Testis (tissue), 2 donors: ENCODE data around the gene ING3.

Experiments used
- POLR2A ChIP-seq: fragments of 450-650 bp; IDR thresholded peaks from one replicate; pipeline ENCODE4 v1.6.1; 2017; ENCODE audit warnings: antibody characterized with exemption, mild to moderate bottlenecking, moderate library complexity
- TF ChIP-seq, protein P1 (sequence below), 3 experiments: fragments of 450-650 bp in 2 of 3; fragments of 200-600 bp in 1 of 3; sonication (generic) in 1 of 3; IDR thresholded peaks; one replicate each; pipeline ENCODE4 v1.5.1; 2016 to 2019; ENCODE audit warnings: antibody characterized with exemption in 3 of 3, mild to moderate bottlenecking in 2 of 3, moderate library complexity in 1 of 3

DNA sequence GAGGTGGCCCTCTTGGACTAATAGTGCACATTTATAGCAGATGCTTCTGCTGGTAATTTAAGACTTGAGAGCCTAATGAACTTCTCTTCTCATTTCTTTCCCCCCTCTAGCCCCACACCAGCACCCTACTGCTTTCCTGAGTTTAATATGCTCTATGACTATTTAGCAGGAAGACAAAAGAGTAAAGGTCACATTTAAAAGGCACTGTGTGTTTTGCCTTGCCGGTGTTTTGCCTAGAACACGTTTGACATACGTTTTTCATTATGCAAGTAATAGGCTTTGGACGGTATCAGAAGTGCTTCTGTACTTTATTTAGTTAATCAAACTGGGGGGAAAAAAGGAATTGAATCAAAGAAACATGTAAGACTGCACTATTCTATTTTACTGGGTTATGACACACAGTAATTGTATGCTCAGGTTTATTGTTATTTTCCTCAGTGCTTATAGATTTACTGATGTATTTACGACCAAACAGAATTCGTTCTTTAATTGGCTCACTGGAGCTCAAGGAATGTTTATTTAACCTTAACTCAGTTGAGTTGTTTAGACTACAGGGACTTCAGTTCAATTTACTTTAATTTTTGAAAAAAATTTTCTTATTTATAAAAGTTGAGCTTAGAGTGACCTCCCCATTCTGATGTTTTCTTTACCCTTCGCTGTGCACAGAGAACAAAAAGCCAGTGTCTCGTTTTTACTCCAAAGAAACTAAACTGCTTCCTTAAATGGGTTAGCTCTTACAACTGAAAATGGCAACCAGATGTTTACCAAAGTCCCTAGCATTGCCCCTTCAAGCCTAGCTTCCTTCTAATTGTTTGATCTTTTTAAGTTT, 73.3 kb downstream of the ING3 start:
- TF ChIP-seq, protein P1, sequence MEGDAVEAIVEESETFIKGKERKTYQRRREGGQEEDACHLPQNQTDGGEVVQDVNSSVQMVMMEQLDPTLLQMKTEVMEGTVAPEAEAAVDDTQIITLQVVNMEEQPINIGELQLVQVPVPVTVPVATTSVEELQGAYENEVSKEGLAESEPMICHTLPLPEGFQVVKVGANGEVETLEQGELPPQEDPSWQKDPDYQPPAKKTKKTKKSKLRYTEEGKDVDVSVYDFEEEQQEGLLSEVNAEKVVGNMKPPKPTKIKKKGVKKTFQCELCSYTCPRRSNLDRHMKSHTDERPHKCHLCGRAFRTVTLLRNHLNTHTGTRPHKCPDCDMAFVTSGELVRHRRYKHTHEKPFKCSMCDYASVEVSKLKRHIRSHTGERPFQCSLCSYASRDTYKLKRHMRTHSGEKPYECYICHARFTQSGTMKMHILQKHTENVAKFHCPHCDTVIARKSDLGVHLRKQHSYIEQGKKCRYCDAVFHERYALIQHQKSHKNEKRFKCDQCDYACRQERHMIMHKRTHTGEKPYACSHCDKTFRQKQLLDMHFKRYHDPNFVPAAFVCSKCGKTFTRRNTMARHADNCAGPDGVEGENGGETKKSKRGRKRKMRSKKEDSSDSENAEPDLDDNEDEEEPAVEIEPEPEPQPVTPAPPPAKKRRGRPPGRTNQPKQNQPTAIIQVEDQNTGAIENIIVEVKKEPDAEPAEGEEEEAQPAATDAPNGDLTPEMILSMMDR (IDR thresholded peaks at IDR 0.05): no peak
- TF ChIP-seq POLR2A: no peak
